GM12864 (cell line): ENCODE results near the gene GSG1L.

ENCODE experiments used
- DNase-seq: peaks from one replicate; pipeline ENCODE4 v3.0.0-alpha.2; 2011; ENCODE audit warnings: low read depth
- H3K4me3 ChIP-seq: 2 replicates; pipeline ENCODE4 v1.5.1; 2011; ENCODE audit warnings: mild to moderate bottlenecking, low read depth, low read length, control low read depth
- CTCF ChIP-seq: IDR thresholded peaks from 2 replicates; pipeline ENCODE4 v1.5.1; 2011; ENCODE audit warnings: low read depth, mild to moderate bottlenecking, moderate library complexity, low read length, control low read depth, inconsistent platforms; ENCODE audit errors: missing control alignments

GSG1L gene

GRCh38 chr16:27816561-27816960 lies 247.0 kb downstream of the GSG1L start:
- no peak for DNase-seq
- no peak overlapping the region for H3K4me3 ChIP-seq
- no peak for TF ChIP-seq CTCF

- no peak for TF ChIP-seq CTCF
- no peak overlapping the region for H3K4me3 ChIP-seq
- no peak for DNase-seq
These were observed 249.9 kb downstream of the GSG1L start for GRCh38 chr16:27813591-27813990.

GRCh38 chr16:27811881-27812280 lies 251.6 kb downstream of the GSG1L start:
- H3K4me3 ChIP-seq = no peak overlapping the region
- no peak for TF ChIP-seq CTCF
- DNase-seq = no peak

- no peak for TF ChIP-seq CTCF
- DNase-seq = no peak
- H3K4me3 ChIP-seq = no peak overlapping the region
These were observed 256.5 kb downstream of the GSG1L start for GRCh38 chr16:27806986-27807385.

- TF ChIP-seq CTCF = no peak
- H3K4me3 ChIP-seq = no peak overlapping the region
- no peak for DNase-seq
These were observed 257.1 kb downstream of the GSG1L start for GRCh38 chr16:27806388-27806787.

- no peak for TF ChIP-seq CTCF
- no peak for DNase-seq
- H3K4me3 ChIP-seq = no peak overlapping the region
These were observed 257.6 kb downstream of the GSG1L start for GRCh38 chr16:27805828-27806351.

GRCh38 chr16:27803775-27804549 lies 259.6 kb downstream of the GSG1L start:
- no peak for DNase-seq
- no peak for TF ChIP-seq CTCF
- no peak overlapping the region for H3K4me3 ChIP-seq
